Measurements from ENCODE around the gene USHBP1. TPM values are rescaled to one million over a fixed set of nuclear protein-coding genes. Genes with fewer than 3 reads are reported as not detected.

Gene USHBP1
- total and polyA plus RNA-seq, 3 donors from 2014 or later = 2.0 to 5.6 (median 2.6) TPM

DNA sequence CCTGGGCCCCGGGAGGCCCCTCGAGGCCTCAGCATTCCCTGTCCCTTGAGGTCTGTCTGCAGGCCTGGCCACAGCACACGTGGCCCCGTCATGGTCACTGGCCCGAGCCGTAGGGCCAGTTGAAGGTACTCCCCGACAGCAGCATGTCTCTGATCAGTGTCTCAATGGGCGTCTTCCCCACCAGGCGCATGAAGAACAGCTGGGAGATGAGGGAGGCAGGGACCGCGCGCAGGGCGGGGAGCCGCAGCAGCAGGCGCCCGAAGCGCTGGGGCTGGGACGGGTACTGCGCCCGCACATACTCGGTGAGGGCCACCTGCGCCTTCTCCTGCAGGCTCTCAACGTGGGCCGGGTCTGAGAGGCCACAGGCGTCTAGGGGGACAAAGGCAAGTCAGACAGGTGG, 32.3 kb downstream of the USHBP1 start:
- no peak overlapping the region for H3K27ac ChIP-seq
- intact Hi-C loops (cut with DNase I; ENCODE audit: low total_unique reads) = no loop called here
- H3K4me1 ChIP-seq = peaks cover 16% of the 10 kb centered on the region
- DNase-seq = no peak
- no peaks in the 10 kb centered on the region for H3K36me3 ChIP-seq (ENCODE audit: low read depth, missing control alignments)
- 89 to 91% methylated on average over 23 to 25 of the region's 25 CpGs for WGBS, 2 donors
- H3K4me3 ChIP-seq = no peak overlapping the region
- no peaks in the 10 kb centered on the region for H3K27me3 ChIP-seq
- no peak for TF ChIP-seq POLR2A (IDR thresholded peaks at IDR 0.05)
- TF ChIP-seq, protein P1, sequence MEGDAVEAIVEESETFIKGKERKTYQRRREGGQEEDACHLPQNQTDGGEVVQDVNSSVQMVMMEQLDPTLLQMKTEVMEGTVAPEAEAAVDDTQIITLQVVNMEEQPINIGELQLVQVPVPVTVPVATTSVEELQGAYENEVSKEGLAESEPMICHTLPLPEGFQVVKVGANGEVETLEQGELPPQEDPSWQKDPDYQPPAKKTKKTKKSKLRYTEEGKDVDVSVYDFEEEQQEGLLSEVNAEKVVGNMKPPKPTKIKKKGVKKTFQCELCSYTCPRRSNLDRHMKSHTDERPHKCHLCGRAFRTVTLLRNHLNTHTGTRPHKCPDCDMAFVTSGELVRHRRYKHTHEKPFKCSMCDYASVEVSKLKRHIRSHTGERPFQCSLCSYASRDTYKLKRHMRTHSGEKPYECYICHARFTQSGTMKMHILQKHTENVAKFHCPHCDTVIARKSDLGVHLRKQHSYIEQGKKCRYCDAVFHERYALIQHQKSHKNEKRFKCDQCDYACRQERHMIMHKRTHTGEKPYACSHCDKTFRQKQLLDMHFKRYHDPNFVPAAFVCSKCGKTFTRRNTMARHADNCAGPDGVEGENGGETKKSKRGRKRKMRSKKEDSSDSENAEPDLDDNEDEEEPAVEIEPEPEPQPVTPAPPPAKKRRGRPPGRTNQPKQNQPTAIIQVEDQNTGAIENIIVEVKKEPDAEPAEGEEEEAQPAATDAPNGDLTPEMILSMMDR (IDR thresholded peaks at IDR 0.05) = no peak
- no peaks in the 10 kb centered on the region for H3K9me3 ChIP-seq

DNA sequence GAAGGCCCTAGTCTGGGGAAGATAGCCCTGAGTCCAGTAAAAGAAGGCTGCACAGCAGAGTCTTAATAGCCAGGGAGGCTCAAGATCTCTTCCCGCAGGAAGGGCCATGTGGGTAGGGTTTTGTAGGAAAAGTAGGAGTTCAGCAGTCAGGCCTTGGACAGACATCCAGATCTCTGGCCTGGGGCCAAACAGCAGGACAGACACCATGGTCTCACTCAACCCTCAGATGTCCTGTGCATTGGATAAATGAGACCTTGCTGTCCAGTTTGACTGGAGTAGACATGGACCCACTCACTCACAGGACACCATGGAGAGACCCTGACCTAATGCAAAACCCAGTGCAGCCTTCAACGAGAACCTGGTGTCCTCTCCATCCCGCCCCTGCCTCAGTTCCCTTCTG, 34.7 kb downstream of the USHBP1 start:
- Histone ChIP-seq H3K9me3 (no peaks in the 10 kb centered on the region), H3K27me3 (no peaks in the 10 kb centered on the region), H3K4me1 (peaks cover 5% of the 10 kb centered on the region), H3K4me3 (no peak overlapping the region), H3K27ac (no peak overlapping the region), H3K36me3 (ENCODE audit: low read depth, missing control alignments) (no peaks in the 10 kb centered on the region)
- 92 to 93% methylated on average over 3 of the region's 3 CpGs for WGBS, 2 donors
- DNase-seq = no peak
- intact Hi-C loops (cut with DNase I; ENCODE audit: low total_unique reads) = no loop called here
- TF ChIP-seq, protein P1 (IDR thresholded peaks at IDR 0.05) = no peak
- TF ChIP-seq POLR2A (IDR thresholded peaks at IDR 0.05) = no peak

DNA sequence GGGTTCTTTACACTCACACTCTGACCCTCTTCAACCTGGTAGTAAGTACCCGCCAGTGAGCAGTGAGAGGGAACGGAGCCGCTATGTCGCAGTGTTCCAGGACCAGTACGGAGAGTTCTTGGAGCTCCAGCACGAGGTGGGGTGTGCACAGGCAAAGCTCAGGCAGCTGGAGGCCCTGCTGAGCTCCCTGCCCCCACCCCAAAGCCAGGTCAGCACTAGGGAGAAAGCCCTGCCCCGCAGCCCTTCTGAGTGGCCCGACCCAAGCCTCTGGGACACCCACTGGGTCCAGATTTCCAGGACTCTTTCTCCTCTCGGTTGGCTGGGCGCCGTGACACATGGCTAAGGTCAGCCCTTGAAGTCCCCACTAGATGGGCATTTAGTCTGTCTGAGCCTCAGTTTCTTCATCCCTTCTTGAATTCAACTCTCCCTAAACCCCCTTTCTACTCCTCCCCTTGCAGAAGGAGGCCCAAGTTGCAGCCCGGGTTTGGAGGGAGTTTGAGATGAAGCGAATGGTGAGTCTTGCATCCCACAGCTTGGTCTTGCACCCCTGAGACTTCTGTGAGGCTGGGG, 36.7 kb downstream of the USHBP1 start:
- H3K9me3 ChIP-seq = no peaks in the 10 kb centered on the region
- WGBS, 2 donors = 48 to 55% methylated on average over 7 to 13 of the region's 13 CpGs
- intact Hi-C loops (cut with DNase I; ENCODE audit: low total_unique reads) = no loop called here
- peak overlapping the region in 1 of 2 donors; percentile 80 for H3K27ac ChIP-seq
- no peaks in the 10 kb centered on the region for H3K36me3 ChIP-seq (ENCODE audit: low read depth, missing control alignments)
- H3K27me3 ChIP-seq = no peaks in the 10 kb centered on the region
- no peak overlapping the region for H3K4me3 ChIP-seq
- TF ChIP-seq, protein P1 (IDR thresholded peaks at IDR 0.05) = no peak
- TF ChIP-seq POLR2A (IDR thresholded peaks at IDR 0.05) = no peak
- peak; percentile 66 for DNase-seq
- H3K4me1 ChIP-seq = peaks cover 4% of the 10 kb centered on the region

DNA sequence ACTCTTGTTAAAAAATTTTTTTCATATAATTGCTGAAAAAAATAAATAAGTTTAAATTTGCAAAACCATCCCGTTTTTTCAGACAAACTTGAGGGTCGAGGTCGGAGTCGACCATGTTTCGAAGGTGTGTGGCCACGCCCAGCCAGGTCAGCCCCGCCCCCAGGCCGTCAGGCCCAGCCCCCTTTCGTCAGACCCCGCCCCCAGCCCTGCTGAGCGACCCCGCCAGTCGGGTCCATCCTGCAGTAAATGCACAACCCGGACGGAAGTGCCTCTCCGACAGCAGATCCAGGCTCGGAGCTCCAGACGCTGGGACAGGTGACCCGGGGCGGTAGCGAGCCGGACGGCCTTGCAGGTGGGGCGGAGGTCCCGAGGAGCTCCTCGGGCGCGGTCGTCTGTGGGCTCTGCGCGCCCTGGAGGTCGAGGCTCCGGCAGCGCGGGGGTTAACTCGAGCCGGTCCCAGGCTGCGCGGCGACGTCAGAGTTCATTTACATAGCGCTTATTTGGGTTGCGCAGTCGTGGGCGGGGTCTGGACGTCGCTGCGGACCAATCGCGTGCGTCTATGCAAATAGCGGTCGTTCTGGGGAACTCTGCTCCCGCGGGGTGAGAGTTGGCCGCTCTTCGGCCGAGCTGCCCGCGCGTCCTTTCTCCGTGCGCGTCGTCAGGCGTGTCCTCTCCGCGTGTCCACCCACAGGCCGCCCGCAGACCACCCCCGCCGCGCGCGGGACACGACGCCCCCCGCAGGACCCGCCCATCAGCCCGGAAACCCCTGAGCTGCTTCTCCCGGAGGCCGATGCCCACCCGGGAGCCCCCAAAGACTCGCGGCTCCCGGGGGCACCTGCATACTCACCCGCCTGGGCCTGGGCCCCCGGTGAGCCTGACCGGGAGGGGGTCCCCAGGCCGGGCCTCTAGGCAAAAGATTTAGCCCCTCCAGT, 38.3 kb downstream of the USHBP1 start, which contains the start of gene OCEL1:
TSS of gene OCEL1 (plus strand) at position 225 of the 932 bp plus-strand sequence. CDS start at position 247, 22 bp downstream.
- Histone ChIP-seq H3K27me3 (no peaks in the 10 kb centered on the region), H3K36me3 (ENCODE audit: low read depth, missing control alignments) (no peaks in the 10 kb centered on the region), H3K4me1 (peaks cover 4% of the 10 kb centered on the region), H3K27ac (peak within 1 kb of the TSS; percentile 80 to 84), H3K9me3 (no peaks in the 10 kb centered on the region), H3K4me3 (peak within 1 kb of the TSS; percentile 50 to 70)
- peak; percentile 21 for TF ChIP-seq POLR2A (IDR thresholded peaks at IDR 0.05)
- TF ChIP-seq, protein P1 (IDR thresholded peaks at IDR 0.05) = no peak
- peak; percentile 100 for DNase-seq
- WGBS, 2 donors = 1 to 2% methylated on average over 22 to 72 of the region's 90 CpGs
- intact Hi-C loops (cut with DNase I; ENCODE audit: low total_unique reads) = no loop called here

Measured in testis (tissue), 3 donors.